Panc1 (cell line): ENCODE data around the gene ATE1. TPM values are rescaled to one million over a fixed set of nuclear protein-coding genes. Genes with fewer than 3 reads are reported as not detected.

Experiments used
- ATAC-seq: fragments of 200-7000 bp; cut with Tn5 transposase; 2 replicates; pipeline ENCODE4 v1.9.1; 2020; ENCODE audit warnings: mild to moderate bottlenecking, moderate library complexity
- BruUV-seq: library from RNA; stranded (reverse); fragments of 400-500 nt; replicated peaks from 2 replicates; lab custom pipeline; 2021; lab: Mats Ljungman, UMichigan
- CTCF ChIA-PET: fragments of 300-600 bp; sonication (Branson Sonifier 250); formaldehyde crosslinking; loops from one replicate; lab custom pipeline; 2022; ENCODE audit warnings: antibody characterized with exemption; lab: Charles Lee
- POLR2A ChIA-PET: fragments of 300-600 bp; sonication (Branson Sonifier 250); formaldehyde crosslinking; loops from one replicate; lab custom pipeline; 2022; ENCODE audit warnings: antibody characterized with exemption; lab: Charles Lee
- DNase-seq: peaks from one replicate; pipeline ENCODE4 v3.0.0-alpha.2; 2010; ENCODE audit warnings: low read depth, low spot score
- H3K27ac ChIP-seq: 2 replicates; pipeline ENCODE4 v1.5.1; 2011; ENCODE audit warnings: mild to moderate bottlenecking, low read length, inconsistent platforms
- H3K27me3 ChIP-seq: fragments of 200-500 bp; sonication (Bioruptor generic); 2 replicates; pipeline ENCODE4 v1.6.0; 2014; ENCODE audit warnings: low read length, inconsistent platforms; ENCODE audit not compliant: control insufficient read depth, insufficient read depth
- H3K36me3 ChIP-seq: fragments of 200-500 bp; sonication (Bioruptor generic); 2 replicates; pipeline ENCODE4 v1.5.1; 2014; ENCODE audit warnings: inconsistent platforms, mild to moderate bottlenecking, low read length, moderate library complexity; ENCODE audit not compliant: control insufficient read depth, insufficient read depth
- H3K4me1 ChIP-seq: 2 replicates; pipeline ENCODE4 v1.5.1; 2011; ENCODE audit warnings: inconsistent platforms, mild to moderate bottlenecking, low read length, moderate library complexity; ENCODE audit not compliant: control insufficient read depth, insufficient read depth
- H3K4me3 ChIP-seq, 2 experiments: 2 replicates each; pipeline ENCODE4 v1.5.1; 2011 to 2012; ENCODE audit warnings: low read depth in 2 of 2, low read length in 2 of 2, mild to moderate bottlenecking in 2 of 2, inconsistent platforms in 1 of 2, moderate library complexity in 1 of 2
- H3K9me3 ChIP-seq: fragments of 200-500 bp; sonication (Bioruptor generic); 2 replicates; pipeline ENCODE4 v1.5.1; 2014; ENCODE audit warnings: low read depth, mild to moderate bottlenecking, inconsistent platforms, low read length, moderate library complexity; ENCODE audit not compliant: control insufficient read depth, insufficient read depth
- POLR2AphosphoS5 ChIP-seq: IDR thresholded peaks from 2 replicates; pipeline ENCODE4 v1.6.1; 2012; ENCODE audit warnings: mild to moderate bottlenecking, low read depth, low read length, moderate library complexity
- REST ChIP-seq, 2 experiments: IDR thresholded peaks; 2 replicates each; pipeline ENCODE4 v1.6.1; 2011 to 2012; ENCODE audit warnings: low read depth in 2 of 2, control low read depth in 1 of 2, low read length in 1 of 2, mild to moderate bottlenecking in 1 of 2, moderate library complexity in 1 of 2; ENCODE audit not compliant: insufficient read depth in 1 of 2
- SIN3A ChIP-seq: IDR thresholded peaks from 2 replicates; pipeline ENCODE4 v1.6.1; 2012; ENCODE audit warnings: low read depth, mild to moderate bottlenecking, low read length, moderate library complexity, borderline replicate concordance; ENCODE audit not compliant: insufficient read depth
- TCF7L2 ChIP-seq: IDR thresholded peaks from 2 replicates; pipeline ENCODE4 v1.6.1; 2011; ENCODE audit warnings: mild to moderate bottlenecking, low read depth, low read length, inconsistent platforms
- in situ Hi-C: cut with HindIII; loops from 2 replicates; pipeline ENCODE4 v1.10.0; 2016; ENCODE audit warnings: low sequenced_read_pairs, low pct_unique_long_range_greater_than_20kb
- intact Hi-C: fragments of 100-400 bp; cut with micrococcal nuclease; formaldehyde crosslinking; loops from one replicate; pipeline ENCODE4 v1.10.0; 2022; ENCODE audit not compliant: unreplicated experiment
- total RNA-seq: library from RNA; stranded (reverse); gene quantifications from one replicate; pipeline ENCODE4 v1.2.1, GENCODE V29; 2021; ENCODE audit not compliant: unreplicated experiment
- TF ChIP-seq, protein P1 (sequence below): fragments of 450-650 bp; IDR thresholded peaks from 2 replicates; pipeline ENCODE4 v1.5.1; 2017; ENCODE audit warnings: mild to moderate bottlenecking

The ATE1 gene
- total RNA-seq, 1 experiment from 2014 or later: 45.5 TPM

DNA sequence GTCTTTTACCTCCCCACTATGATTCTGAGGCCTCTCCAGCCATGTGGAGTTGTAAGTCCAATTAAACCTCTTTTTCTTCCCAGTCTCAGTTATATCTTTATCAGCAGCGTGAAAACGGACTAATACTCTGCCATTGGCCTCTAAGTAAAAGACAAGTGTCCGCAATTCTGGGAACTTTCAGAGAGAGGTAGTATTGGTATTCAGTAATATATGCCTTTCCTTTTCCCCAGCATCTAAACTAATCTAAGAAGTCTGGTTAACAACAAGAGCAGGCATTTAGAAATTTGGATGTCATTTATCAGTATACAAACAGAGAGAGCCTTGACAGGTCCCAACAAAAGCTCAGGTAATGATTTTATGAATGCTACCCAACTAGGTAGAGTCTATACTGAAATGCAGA, 95.2 kb downstream of the ATE1 start:
- no peak for DNase-seq
- H3K9me3 ChIP-seq: no peaks in the 10 kb centered on the region
- ChIA-PET CTCF (no interaction called here), POLR2A (interaction anchor here (0.6 kb wide), 1 partner anchor 73 kb away, joined by 7 read pairs; no protein-coding TSS in a partner anchor)
- intact Hi-C loops (no loop called here), in situ Hi-C loops (no loop called here)
- no peak for ATAC-seq
- H3K4me1 ChIP-seq: no peaks in the 10 kb centered on the region
- no peak overlapping the region for H3K4me3 ChIP-seq
- H3K36me3 ChIP-seq: 0 out of 2 replicates have a peak, but pooled peaks cover 4% of the 10 kb centered on the region
- H3K27ac ChIP-seq: no peak overlapping the region
- TF ChIP-seq TCF7L2: no peak
- TF ChIP-seq POLR2AphosphoS5: no peak
- no peak for TF ChIP-seq REST (IDR thresholded peaks at IDR 0.05; ENCODE audit: insufficient read depth in 1 of 2, low read depth in 2 of 2, low read length in 1 of 2)
- TF ChIP-seq, protein P1, sequence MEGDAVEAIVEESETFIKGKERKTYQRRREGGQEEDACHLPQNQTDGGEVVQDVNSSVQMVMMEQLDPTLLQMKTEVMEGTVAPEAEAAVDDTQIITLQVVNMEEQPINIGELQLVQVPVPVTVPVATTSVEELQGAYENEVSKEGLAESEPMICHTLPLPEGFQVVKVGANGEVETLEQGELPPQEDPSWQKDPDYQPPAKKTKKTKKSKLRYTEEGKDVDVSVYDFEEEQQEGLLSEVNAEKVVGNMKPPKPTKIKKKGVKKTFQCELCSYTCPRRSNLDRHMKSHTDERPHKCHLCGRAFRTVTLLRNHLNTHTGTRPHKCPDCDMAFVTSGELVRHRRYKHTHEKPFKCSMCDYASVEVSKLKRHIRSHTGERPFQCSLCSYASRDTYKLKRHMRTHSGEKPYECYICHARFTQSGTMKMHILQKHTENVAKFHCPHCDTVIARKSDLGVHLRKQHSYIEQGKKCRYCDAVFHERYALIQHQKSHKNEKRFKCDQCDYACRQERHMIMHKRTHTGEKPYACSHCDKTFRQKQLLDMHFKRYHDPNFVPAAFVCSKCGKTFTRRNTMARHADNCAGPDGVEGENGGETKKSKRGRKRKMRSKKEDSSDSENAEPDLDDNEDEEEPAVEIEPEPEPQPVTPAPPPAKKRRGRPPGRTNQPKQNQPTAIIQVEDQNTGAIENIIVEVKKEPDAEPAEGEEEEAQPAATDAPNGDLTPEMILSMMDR: no peak
- TF ChIP-seq SIN3A: no peak
- no peaks in the 10 kb centered on the region for H3K27me3 ChIP-seq
- no TSS peak for BruUV-seq

GRCh38 chr10:121831777-121832176, 96.1 kb downstream of the ATE1 start:
- BruUV-seq: no TSS peak
- H3K4me3 ChIP-seq: no peak overlapping the region
- in situ Hi-C loops: no loop called here
- intact Hi-C loops: no loop called here
- POLR2A ChIA-PET: no interaction called here
- TF ChIP-seq SIN3A (no peak), TCF7L2 (no peak), REST (IDR thresholded peaks at IDR 0.05; ENCODE audit: insufficient read depth in 1 of 2, low read depth in 2 of 2, low read length in 1 of 2) (no peak), POLR2AphosphoS5 (no peak)
- TF ChIP-seq, protein P1: no peak
- CTCF ChIA-PET: no interaction called here
- no peaks in the 10 kb centered on the region for H3K27me3 ChIP-seq
- H3K4me1 ChIP-seq: no peaks in the 10 kb centered on the region
- DNase-seq: no peak
- H3K36me3 ChIP-seq: 0 out of 2 replicates have a peak, but pooled peaks cover 4% of the 10 kb centered on the region
- no peak overlapping the region for H3K27ac ChIP-seq
- no peaks in the 10 kb centered on the region for H3K9me3 ChIP-seq
- no peak for ATAC-seq
